ENCODE data around the gene DYNLT4. TPM values are rescaled to one million over a fixed set of nuclear protein-coding genes. Genes with fewer than 3 reads are reported as not detected.

DYNLT4 gene
- total and polyA plus RNA-seq, 2 of the 13 experiments (the other 11 are each of a cell fraction or from before 2014, with no cell fraction given), result 0.77 TPM; not detected in 1

DNA sequence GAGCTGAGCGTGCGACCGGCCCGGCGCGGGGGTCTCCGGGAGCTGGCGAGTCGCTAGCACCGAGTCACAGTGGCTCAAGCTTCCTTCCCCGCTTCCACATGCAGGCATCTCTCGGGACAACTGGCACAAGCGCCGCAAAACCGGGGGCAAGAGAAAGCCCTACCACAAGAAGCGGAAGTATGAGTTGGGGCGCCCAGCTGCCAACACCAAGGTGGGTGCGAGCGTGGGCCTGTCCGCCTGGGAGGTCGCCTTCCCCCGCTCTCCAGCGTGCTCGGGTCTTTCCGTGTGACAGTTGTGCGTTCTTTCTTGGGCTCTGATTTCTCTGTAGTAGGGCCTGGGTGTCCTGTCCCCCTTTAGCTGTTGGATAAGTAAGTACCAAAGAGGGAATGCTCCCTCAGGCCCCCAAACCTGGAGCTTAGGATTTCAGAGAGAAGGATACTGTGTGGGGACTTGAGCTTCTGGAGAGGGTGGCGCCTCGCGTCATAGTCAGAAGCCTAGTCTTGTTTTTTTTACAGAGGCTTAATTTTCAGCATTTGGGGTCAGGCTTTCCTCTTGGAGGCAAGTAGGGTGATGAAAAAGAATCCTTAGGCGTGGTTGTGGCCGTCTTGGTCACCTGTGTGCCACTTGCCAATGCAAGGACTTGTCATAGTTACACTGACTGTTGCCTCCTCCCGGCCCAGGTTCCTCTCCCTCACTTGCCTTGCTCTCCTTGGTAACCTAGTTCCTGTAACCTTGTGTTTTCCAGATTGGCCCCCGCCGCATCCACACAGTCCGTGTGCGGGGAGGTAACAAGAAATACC lies 31.0 kb downstream of the DYNLT4 start (continued):
- TF ChIP-seq ZZZ3 (CRISPR knock-in tag; IDR thresholded peaks at IDR 0.05; ENCODE audit: borderline replicate concordance) (0 out of 2 replicates have a peak, but pooled peaks have one; percentile 8), ZNF83 (CRISPR knock-in tag; IDR thresholded peaks at IDR 0.05; ENCODE audit: borderline replicate concordance) (no peak; the same call in 1 of the 2 replicates), HCFC1 (IDR thresholded peaks at IDR 0.05; ENCODE audit: low read depth, low read length) (no peak), MAFK (conservative IDR thresholded peaks at IDR 0.05 in 1 of 2, IDR thresholded peaks at IDR 0.05 in 1 of 2; ENCODE audit: low read length in 2 of 2) (no peak), ZNF543 (CRISPR knock-in tag; IDR thresholded peaks at IDR 0.05) (0 out of 2 replicates have a peak, but pooled peaks have one; percentile 50), CC2D1A (CRISPR knock-in tag; IDR thresholded peaks at IDR 0.05) (no peak), ZSCAN9 (CRISPR knock-in tag; IDR thresholded peaks at IDR 0.05; ENCODE audit: borderline replicate concordance) (no peak), ZNF552 (CRISPR knock-in tag; IDR thresholded peaks at IDR 0.05; ENCODE audit: borderline replicate concordance) (no peak), ZNF343 (CRISPR knock-in tag; IDR thresholded peaks at IDR 0.05) (0 out of 2 replicates have a peak, but pooled peaks have one; percentile 40), CENPX (CRISPR knock-in tag; IDR thresholded peaks at IDR 0.05) (no peak), ZSCAN22 (CRISPR knock-in tag; IDR thresholded peaks at IDR 0.05) (peak; percentile 38; the same call in 1 of the 2 replicates), ONECUT2 (CRISPR knock-in tag; IDR thresholded peaks at IDR 0.05) (no peak), REL (CRISPR knock-in tag; conservative IDR thresholded peaks at IDR 0.05) (no peak), ZNF207 (IDR thresholded peaks at IDR 0.05; ENCODE audit: borderline replicate concordance) (no peak), ZNF432 (CRISPR knock-in tag; IDR thresholded peaks at IDR 0.05; ENCODE audit: borderline replicate concordance) (no peak), ZNF670 (CRISPR knock-in tag; IDR thresholded peaks at IDR 0.05; ENCODE audit: borderline replicate concordance) (no peak), ZNF709 (CRISPR knock-in tag; IDR thresholded peaks at IDR 0.05) (no peak), ZNF101 (CRISPR knock-in tag; IDR thresholded peaks at IDR 0.05; ENCODE audit: borderline replicate concordance, low read depth) (peak; percentile 38; the same call in 1 of the 2 replicates), TP53 (CRISPR knock-in tag; conservative IDR thresholded peaks at IDR 0.05) (no peak), ZNF816 (CRISPR knock-in tag; IDR thresholded peaks at IDR 0.05; ENCODE audit: borderline replicate concordance) (peak; percentile 72; the same call in 1 of the 2 replicates)
- TF ChIP-seq, protein P1, sequence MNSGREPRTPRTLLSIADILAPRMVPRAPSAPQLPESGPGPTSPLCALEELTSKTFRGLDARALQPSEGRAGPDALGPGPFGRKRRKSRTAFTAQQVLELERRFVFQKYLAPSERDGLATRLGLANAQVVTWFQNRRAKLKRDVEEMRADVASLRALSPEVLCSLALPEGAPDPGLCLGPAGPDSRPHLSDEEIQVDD (CRISPR knock-in tag; IDR thresholded peaks at IDR 0.05; ENCODE audit: borderline replicate concordance), result no peak
- TF ChIP-seq, protein P2, sequence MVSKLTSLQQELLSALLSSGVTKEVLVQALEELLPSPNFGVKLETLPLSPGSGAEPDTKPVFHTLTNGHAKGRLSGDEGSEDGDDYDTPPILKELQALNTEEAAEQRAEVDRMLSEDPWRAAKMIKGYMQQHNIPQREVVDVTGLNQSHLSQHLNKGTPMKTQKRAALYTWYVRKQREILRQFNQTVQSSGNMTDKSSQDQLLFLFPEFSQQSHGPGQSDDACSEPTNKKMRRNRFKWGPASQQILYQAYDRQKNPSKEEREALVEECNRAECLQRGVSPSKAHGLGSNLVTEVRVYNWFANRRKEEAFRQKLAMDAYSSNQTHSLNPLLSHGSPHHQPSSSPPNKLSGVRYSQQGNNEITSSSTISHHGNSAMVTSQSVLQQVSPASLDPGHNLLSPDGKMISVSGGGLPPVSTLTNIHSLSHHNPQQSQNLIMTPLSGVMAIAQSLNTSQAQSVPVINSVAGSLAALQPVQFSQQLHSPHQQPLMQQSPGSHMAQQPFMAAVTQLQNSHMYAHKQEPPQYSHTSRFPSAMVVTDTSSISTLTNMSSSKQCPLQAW (CRISPR knock-in tag; IDR thresholded peaks at IDR 0.05), result 0 out of 2 replicates have a peak, but pooled peaks have one; percentile 18
- TF ChIP-seq, protein P3, sequence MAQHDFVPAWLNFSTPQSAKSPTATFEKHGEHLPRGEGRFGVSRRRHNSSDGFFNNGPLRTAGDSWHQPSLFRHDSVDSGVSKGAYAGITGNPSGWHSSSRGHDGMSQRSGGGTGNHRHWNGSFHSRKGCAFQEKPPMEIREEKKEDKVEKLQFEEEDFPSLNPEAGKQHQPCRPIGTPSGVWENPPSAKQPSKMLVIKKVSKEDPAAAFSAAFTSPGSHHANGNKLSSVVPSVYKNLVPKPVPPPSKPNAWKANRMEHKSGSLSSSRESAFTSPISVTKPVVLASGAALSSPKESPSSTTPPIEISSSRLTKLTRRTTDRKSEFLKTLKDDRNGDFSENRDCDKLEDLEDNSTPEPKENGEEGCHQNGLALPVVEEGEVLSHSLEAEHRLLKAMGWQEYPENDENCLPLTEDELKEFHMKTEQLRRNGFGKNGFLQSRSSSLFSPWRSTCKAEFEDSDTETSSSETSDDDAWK (CRISPR knock-in tag; IDR thresholded peaks at IDR 0.05), result no peak
